Endothelial cell of umbilical vein (primary cell): ENCODE data around the gene MARK2. TPM values are rescaled to one million over a fixed set of nuclear protein-coding genes. Genes with fewer than 3 reads are reported as not detected.

Experiments
- BruUV-seq: library from RNA; stranded (reverse); fragments of 400-500 nt; replicated peaks from 2 replicates; lab custom pipeline; 2021; lab: Mats Ljungman, UMichigan
- CTCF ChIA-PET: fragments of 300-600, 350-600 bp; sonication (Branson Sonifier 250); formaldehyde crosslinking; loops from one replicate; lab custom pipeline; 2021; ENCODE audit warnings: antibody characterized with exemption, inconsistent platforms; lab: Charles Lee
- POLR2A ChIA-PET: fragments of 300-600, 350-600 bp; sonication (Branson Sonifier 250); formaldehyde crosslinking; loops from one replicate; lab custom pipeline; 2021; ENCODE audit warnings: antibody characterized with exemption, inconsistent platforms; lab: Charles Lee
- DNase-seq: peaks from one replicate; pipeline ENCODE4 v3.0.0-alpha.2; 2011; ENCODE audit warnings: low read depth, low spot score
- FAIRE-seq: peaks from 2 replicates; lab custom pipeline; 2011; peaks lifted over from hg19 to GRCh38; lab: Jason Lieb, UNC
- H2AFZ ChIP-seq: 2 replicates; pipeline ENCODE4 v1.6.0; 2012; ENCODE audit warnings: low read depth, low read length, control low read depth, inconsistent platforms
- H3K27ac ChIP-seq: 2 replicates; pipeline ENCODE4 v1.5.1; 2011; ENCODE audit warnings: low read depth, mild to moderate bottlenecking, control low read depth, low read length, moderate library complexity; ENCODE audit not compliant: insufficient read depth
- H3K27me3 ChIP-seq, 2 experiments: 2 replicates each; pipeline versions ENCODE4 v1.6.0 to v1.6.1; 2011; ENCODE audit warnings: low read length in 2 of 2, mixed read lengths in 1 of 2; ENCODE audit not compliant: control insufficient read depth in 2 of 2, insufficient read depth in 2 of 2
- H3K36me3 ChIP-seq, 2 experiments: 2 replicates in 1 of 2; 3 replicates in 1 of 2; pipeline ENCODE4 v1.5.1; 2011; ENCODE audit warnings: low read length in 2 of 2, mild to moderate bottlenecking in 1 of 2, moderate library complexity in 1 of 2; ENCODE audit not compliant: control insufficient read depth in 2 of 2, insufficient read depth in 2 of 2; ENCODE audit errors: extremely low read depth in 1 of 2
- H3K4me1 ChIP-seq: 3 replicates; pipeline ENCODE4 v1.5.1; 2011; ENCODE audit warnings: mild to moderate bottlenecking, low read length; ENCODE audit not compliant: control insufficient read depth, insufficient read depth; ENCODE audit errors: extremely low read depth
- H3K4me2 ChIP-seq: 2 replicates; pipeline ENCODE4 v1.6.1; 2011; ENCODE audit warnings: low read length, control low read depth, mixed read lengths; ENCODE audit not compliant: insufficient read depth
- H3K4me3 ChIP-seq, 3 experiments: fragments of 200-600 bp in 1 of 3; sonication (generic), shearing (Covaris generic) in 1 of 3; replicated peaks in 1 of 3; 2 replicates each; pipeline ENCODE4 v1.5.1; 2011 to 2016; ENCODE audit warnings: control low read depth in 3 of 3, low read length in 3 of 3, mild to moderate bottlenecking in 2 of 3, inconsistent platforms in 1 of 3, low read depth in 1 of 3, moderate library complexity in 1 of 3; ENCODE audit not compliant: insufficient read depth in 1 of 3
- H3K79me2 ChIP-seq: 2 replicates; pipeline ENCODE4 v1.6.0; 2012; ENCODE audit warnings: low read length, inconsistent platforms; ENCODE audit not compliant: control insufficient read depth, insufficient read depth
- H3K9ac ChIP-seq: replicated peaks from 2 replicates; pipeline ENCODE3; 2011; ENCODE audit warnings: low read length, control low read depth; ENCODE audit not compliant: insufficient read depth; ENCODE audit errors: extremely low read depth
- H3K9me1 ChIP-seq: replicated peaks from 3 replicates; pipeline ENCODE4 v1.6.0; 2011; ENCODE audit warnings: mild to moderate bottlenecking, low read length; ENCODE audit not compliant: control insufficient read depth, insufficient read depth; ENCODE audit errors: extremely low read depth
- H3K9me3 ChIP-seq: replicated peaks from 2 replicates; pipeline ENCODE4 v1.5.1; 2012; ENCODE audit warnings: low read length, inconsistent platforms; ENCODE audit not compliant: control insufficient read depth, insufficient read depth
- H4K20me1 ChIP-seq: replicated peaks from 2 replicates; pipeline ENCODE3; 2011; ENCODE audit warnings: mild to moderate bottlenecking, low read length; ENCODE audit not compliant: control insufficient read depth, insufficient read depth; ENCODE audit errors: extremely low read depth
- EZH2 ChIP-seq: IDR thresholded peaks from 2 replicates; pipeline ENCODE4 v1.6.1; 2012; ENCODE audit warnings: borderline replicate concordance, low read depth, mild to moderate bottlenecking, moderate library complexity, low read length, inconsistent platforms; ENCODE audit not compliant: severe bottlenecking
- FOS ChIP-seq: IDR thresholded peaks from 2 replicates; pipeline ENCODE4 v1.6.1; 2011; ENCODE audit warnings: mild to moderate bottlenecking, low read length, moderate library complexity, borderline replicate concordance; ENCODE audit not compliant: insufficient read depth
- GATA2 ChIP-seq: IDR thresholded peaks from 2 replicates; pipeline ENCODE4 v1.7.0; 2011; ENCODE audit warnings: low read depth, mild to moderate bottlenecking, moderate library complexity, mixed read lengths, low read length; ENCODE audit not compliant: insufficient read length, insufficient read depth
- JUN ChIP-seq: IDR thresholded peaks from 2 replicates; pipeline ENCODE4 v1.6.1; 2011; ENCODE audit warnings: borderline replicate concordance, low read depth; ENCODE audit not compliant: insufficient read length, insufficient read depth
- MYC ChIP-seq: IDR thresholded peaks from one replicate; pipeline ENCODE4 v1.6.1; 2011; ENCODE audit warnings: mild to moderate bottlenecking, low read depth, low read length
- POLR2A ChIP-seq: IDR thresholded peaks from 2 replicates; pipeline ENCODE4 v1.6.1; 2012; ENCODE audit warnings: low read depth, mild to moderate bottlenecking, control low read depth, low read length
- POLR2AphosphoS5 ChIP-seq: IDR thresholded peaks from 2 replicates; pipeline ENCODE4 v1.6.1; 2012; ENCODE audit warnings: low read depth, mild to moderate bottlenecking, control low read depth, low read length, moderate library complexity; ENCODE audit not compliant: insufficient read depth
- dilution Hi-C: fragments of 300-500 bp; cut with MboI; formaldehyde crosslinking; loops from one replicate; pipeline ENCODE4 v1.15.0; 2019; ENCODE audit warnings: low sequenced_read_pairs; ENCODE audit not compliant: extremely low pct_ligation_motif_present
- intact Hi-C: fragments of 100-400 bp; cut with micrococcal nuclease; formaldehyde crosslinking; loops from one replicate; pipeline ENCODE4 v1.10.0; 2022
- polyA plus RNA-seq, 4 experiments: library from polyadenylated mRNA; depleted of rRNA in 3 of 4; stranded (reverse) in 3 of 4; unstranded in 1 of 4; fragments of >200 nt; gene quantifications; 2 replicates each; pipeline versions ENCODE4 v1.2.1 to v1.2.3, GENCODE V29; 2011 to 2012; ENCODE audit warnings: missing spikeins in 1 of 4
- total RNA-seq: library from RNA; stranded (reverse); gene quantifications from 2 replicates; pipeline ENCODE4 v1.2.3, GENCODE V29; 2021
- TF ChIP-seq, protein P1 (sequence below): IDR thresholded peaks from 2 replicates; pipeline ENCODE4 v1.6.1; 2011; ENCODE audit not compliant: insufficient read depth, insufficient read length
- TF ChIP-seq, protein P2 (sequence below), 2 donors: IDR thresholded peaks; 1 replicate in 1 of 2; 2 replicates in 1 of 2; pipeline ENCODE4 v1.5.1; 2011; ENCODE audit warnings: low read length in 2 of 2, mild to moderate bottlenecking in 2 of 2, moderate library complexity in 2 of 2, control low read depth in 1 of 2, inconsistent platforms in 1 of 2, low read depth in 1 of 2; ENCODE audit not compliant: insufficient read depth in 1 of 2; ENCODE audit errors: extremely low read depth in 1 of 2

MARK2 gene
- total and polyA plus RNA-seq, 2 donors (not counting 3 experiments of a cell fraction or from before 2014, with no cell fraction given): 16.6 to 34.7 TPM

DNA sequence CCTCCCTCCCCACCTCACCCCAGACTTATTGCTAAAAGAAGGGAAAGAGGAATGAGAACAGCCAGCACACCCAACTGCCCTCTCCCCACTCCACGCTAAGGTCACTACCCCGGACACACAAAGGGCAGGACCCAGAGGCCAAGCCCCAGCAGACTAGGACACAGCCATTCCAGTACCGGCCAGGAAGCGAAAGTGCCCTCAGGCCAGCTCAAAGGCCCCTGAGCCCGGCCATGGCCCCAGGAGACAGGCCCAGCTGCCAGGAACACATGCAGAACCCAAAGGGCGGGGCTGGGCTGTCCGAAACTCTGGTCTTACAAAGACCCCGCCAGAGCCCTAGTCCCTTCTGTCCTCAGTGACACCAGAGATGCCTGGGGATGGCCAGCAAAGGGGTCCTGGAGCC lies 72.5 kb downstream of the MARK2 start:
- intact Hi-C loops: no loop called here
- CTCF ChIA-PET: interaction anchor here (1.2 kb wide), 1 partner anchor 9 kb away, joined by 6 read pairs; no protein-coding TSS in a partner anchor

DNA sequence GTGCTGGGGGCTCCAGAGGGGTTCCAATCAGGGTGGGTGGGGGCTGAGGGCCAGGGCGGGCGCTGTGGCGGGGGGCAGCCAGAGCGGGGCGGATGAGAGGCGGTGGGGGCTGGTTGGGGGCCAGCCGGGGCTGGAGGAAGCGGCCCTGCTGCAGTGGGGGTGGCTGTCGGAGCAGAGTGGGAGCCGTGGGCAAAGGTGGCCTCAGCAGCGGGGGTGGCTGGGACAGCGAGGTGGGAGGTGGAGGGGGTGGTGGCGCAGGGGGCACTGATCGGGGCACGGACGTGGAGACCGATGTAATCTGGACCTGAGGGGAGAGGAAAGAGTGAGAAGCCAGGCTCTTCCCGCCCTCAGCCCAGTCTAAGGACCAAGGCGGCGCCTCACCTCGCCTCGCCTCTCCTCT lies 73.0 kb downstream of the MARK2 start:
- dilution Hi-C loops: no loop called here
- Histone ChIP-seq H4K20me1 (no peaks in the 10 kb centered on the region), H3K27me3 (peaks cover 0 to 2% of the 10 kb centered on the region in 2 experiments), H3K4me3 (no peak overlapping the region), H3K9me3 (no peaks in the 10 kb centered on the region), H3K4me2 (no peak overlapping the region), H3K27ac (no peak overlapping the region), H2AFZ (no peak overlapping the region), H3K4me1 (no peaks in the 10 kb centered on the region), H3K36me3 (peaks cover 0 to 14% of the 10 kb centered on the region in 2 experiments), H3K9ac (no peak overlapping the region), H3K79me2 (no peaks in the 10 kb centered on the region), H3K9me1 (no peaks in the 10 kb centered on the region)
- intact Hi-C loops: no loop called here
- CTCF ChIA-PET: interaction anchor here (3.1 kb wide), 1 partner anchor 74 kb away, joined by 10 read pairs; the partner anchor contains the start of gene MARK2
- no peak for TF ChIP-seq JUN
- TF ChIP-seq, protein P1, sequence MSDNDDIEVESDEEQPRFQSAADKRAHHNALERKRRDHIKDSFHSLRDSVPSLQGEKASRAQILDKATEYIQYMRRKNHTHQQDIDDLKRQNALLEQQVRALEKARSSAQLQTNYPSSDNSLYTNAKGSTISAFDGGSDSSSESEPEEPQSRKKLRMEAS: no peak
- no peak for TF ChIP-seq MYC
- no peak for TF ChIP-seq GATA2
- no peak for TF ChIP-seq EZH2
- TF ChIP-seq, protein P2, sequence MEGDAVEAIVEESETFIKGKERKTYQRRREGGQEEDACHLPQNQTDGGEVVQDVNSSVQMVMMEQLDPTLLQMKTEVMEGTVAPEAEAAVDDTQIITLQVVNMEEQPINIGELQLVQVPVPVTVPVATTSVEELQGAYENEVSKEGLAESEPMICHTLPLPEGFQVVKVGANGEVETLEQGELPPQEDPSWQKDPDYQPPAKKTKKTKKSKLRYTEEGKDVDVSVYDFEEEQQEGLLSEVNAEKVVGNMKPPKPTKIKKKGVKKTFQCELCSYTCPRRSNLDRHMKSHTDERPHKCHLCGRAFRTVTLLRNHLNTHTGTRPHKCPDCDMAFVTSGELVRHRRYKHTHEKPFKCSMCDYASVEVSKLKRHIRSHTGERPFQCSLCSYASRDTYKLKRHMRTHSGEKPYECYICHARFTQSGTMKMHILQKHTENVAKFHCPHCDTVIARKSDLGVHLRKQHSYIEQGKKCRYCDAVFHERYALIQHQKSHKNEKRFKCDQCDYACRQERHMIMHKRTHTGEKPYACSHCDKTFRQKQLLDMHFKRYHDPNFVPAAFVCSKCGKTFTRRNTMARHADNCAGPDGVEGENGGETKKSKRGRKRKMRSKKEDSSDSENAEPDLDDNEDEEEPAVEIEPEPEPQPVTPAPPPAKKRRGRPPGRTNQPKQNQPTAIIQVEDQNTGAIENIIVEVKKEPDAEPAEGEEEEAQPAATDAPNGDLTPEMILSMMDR (IDR thresholded peaks at IDR 0.05; ENCODE audit: extremely low read depth in 1 of 2, insufficient read depth in 1 of 2, low read depth in 1 of 2, low read length in 2 of 2): no peak
- TF ChIP-seq FOS: no peak
- TF ChIP-seq POLR2AphosphoS5: no peak
- no peak for TF ChIP-seq POLR2A
- no peak for DNase-seq
- POLR2A ChIA-PET: no interaction called here
- FAIRE-seq: no peak
- BruUV-seq: no TSS peak

More for the DNA sequence above, 72.5 kb downstream of the MARK2 start:
- DNase-seq (no peak), FAIRE-seq (no peak)
- no peak for TF ChIP-seq POLR2AphosphoS5
- Histone ChIP-seq H3K79me2 (no peaks in the 10 kb centered on the region), H2AFZ (no peak overlapping the region), H3K9ac (no peak overlapping the region), H3K27me3 (peaks cover 0 to under 1% of the 10 kb centered on the region in 2 experiments), H3K4me1 (no peaks in the 10 kb centered on the region), H3K36me3 (peaks cover 0 to 14% of the 10 kb centered on the region in 2 experiments), H3K27ac (no peak overlapping the region), H3K9me3 (no peaks in the 10 kb centered on the region), H4K20me1 (no peaks in the 10 kb centered on the region), H3K4me3 (no peak overlapping the region), H3K4me2 (no peak overlapping the region), H3K9me1 (no peaks in the 10 kb centered on the region)
- BruUV-seq: no TSS peak
- POLR2A ChIA-PET: no interaction called here
- dilution Hi-C loops: no loop called here
